DND-41 (cell line): ENCODE results near the gene TK2.

ENCODE experiments used
- CTCF ChIP-seq: IDR thresholded peaks from 2 replicates; pipeline ENCODE4 v1.5.1; 2012; ENCODE audit warnings: borderline replicate concordance, low read length, moderate library complexity, mild to moderate bottlenecking; ENCODE audit not compliant: poor library complexity, severe bottlenecking; ENCODE audit errors: extremely low read depth
- EZH2 ChIP-seq: IDR thresholded peaks from 3 replicates; pipeline ENCODE4 v1.6.1; 2012; ENCODE audit warnings: borderline replicate concordance, low read depth, mild to moderate bottlenecking, moderate library complexity, low read length, inconsistent platforms; ENCODE audit not compliant: severe bottlenecking

- TF ChIP-seq CTCF (no peak), EZH2 (no peak)
These were observed 40.9 kb downstream of the TK2 start for GRCh38 chr16:66508914-66509496.
